NCI-H2227 (cell line): Measurements from ENCODE around the gene SGSM2.
"Not testable (repeated sequence)": the region's sequence is repeated elsewhere in the genome, so short reads cannot be mapped to it uniquely, and the experiment has no call there.

Experiments
- DNase-seq: peaks from one replicate; lab custom pipeline; 2025; ENCODE audit not compliant: unreplicated experiment; lab: John Stamatoyannopoulos, UW

SGSM2 gene

GRCh38 chr17:2336852-2337543, at the start of gene SGSM2:
Gene SGSM2, plus strand, starts transcription at chr17:2337501. Its CDS starts 188 bp downstream, at chr17:2337689.
- DNase-seq, result peak; percentile 68

- DNase-seq, result no peak
Measured at GRCh38 chr17:2289878-2290478, 47.3 kb upstream of the SGSM2 start.

- no peak for DNase-seq
Measured at GRCh38 chr17:2292100-2292499, 45.2 kb upstream of the SGSM2 start.

GRCh38 chr17:2295575-2295974, 41.7 kb upstream of the SGSM2 start:
- no peak for DNase-seq

GRCh38 chr17:2297023-2297422, 40.3 kb upstream of the SGSM2 start:
- no peak for DNase-seq

DNA sequence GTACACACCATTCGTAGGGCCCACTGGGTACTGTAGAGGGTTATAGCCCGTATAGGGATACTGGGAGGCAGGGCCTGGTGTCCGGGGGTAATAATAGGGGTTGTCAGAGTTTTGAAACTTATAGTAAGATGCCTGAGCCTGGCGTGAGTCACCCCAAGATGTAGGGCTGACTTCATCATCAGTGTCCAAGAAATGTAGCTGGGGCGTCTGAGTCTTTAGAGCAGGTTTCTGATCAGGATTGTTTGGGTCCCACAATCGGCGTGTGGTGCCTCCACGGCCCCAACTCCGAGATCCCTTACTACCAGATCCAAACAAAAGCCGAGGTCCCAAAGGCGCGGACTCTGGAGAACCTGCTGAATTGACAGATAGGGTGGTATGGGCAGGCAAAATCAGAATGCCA, 38.2 kb upstream of the SGSM2 start:
- DNase-seq, result no peak

- DNase-seq, result no peak
Measured at GRCh38 chr17:2299756-2300155, 37.5 kb upstream of the SGSM2 start.

DNA sequence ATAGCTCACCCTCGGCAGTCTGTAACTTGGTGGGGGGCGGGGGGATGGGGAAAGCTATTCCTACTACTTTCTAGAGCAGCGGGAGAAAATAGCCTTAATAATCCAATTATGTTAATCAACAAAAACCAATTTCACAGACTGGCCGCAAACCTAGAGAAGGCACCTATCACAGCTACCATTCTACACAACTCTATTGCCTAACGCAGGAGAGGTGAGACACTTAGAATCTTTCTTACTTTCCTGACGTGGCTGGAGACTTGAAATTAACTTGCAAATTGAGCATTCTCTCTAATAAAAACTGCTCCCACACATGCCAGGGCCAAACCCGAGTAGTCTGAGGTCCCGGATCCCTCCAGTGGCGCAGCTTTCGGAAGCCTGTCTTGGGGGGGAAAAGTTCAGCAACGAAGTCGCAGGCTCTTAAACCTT, 34.5 kb upstream of the SGSM2 start:
- DNase-seq, result no peak

DNA sequence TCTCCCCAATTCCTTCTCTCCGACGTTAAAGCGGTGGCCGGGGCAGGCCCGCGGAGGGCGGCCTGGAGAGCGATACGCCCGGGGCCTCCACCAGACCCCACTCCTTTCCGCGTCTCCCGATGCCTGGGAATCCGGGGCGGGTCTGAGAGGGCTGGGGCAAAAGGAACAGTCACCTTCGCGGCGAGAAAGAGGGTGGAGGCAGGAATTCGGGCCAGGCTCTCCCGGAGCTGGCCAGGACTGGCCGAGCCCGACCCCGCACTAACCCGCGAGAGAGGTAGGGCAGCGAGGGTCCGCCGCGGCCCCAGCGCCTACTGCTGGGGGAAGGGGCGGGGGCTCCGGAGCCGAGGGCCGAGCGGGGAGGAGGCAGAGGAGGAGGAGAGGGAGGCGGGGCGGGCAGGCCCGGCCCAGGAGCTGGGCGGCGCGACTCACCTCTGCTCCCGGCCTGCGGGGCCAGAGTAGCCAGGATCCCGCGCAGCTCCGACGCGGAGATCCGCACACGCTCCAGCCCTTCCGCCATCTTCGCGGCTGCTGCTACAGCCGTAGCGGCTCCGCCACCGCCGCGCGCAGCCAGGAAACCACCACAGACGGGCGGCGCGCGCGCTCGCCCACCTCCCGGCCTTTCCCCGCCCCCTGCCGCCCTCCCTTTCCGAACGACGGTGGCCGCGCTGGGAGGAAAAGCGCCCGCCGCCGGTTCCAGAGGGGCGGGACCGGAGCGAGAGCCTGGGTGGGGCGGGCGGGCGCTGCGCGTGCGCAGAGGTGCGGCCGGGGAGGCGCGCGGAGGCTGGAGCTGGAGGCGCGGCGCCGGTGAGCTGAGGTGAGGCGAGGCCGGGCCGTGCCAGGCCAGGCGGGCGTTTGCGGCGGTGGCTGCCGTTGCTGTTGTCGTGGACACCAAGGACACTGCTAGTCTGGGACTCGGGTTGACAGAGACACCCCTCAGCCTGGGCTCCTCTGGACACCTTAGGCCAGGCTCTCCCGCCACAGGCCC, 33.8 kb upstream of the SGSM2 start, which contains the start of the genes SMG6 and SRR:
Gene SMG6, minus strand, starts transcription at position 582 of the 985 bp plus-strand sequence. Its CDS starts 65 bp downstream, at position 517.
Gene SRR, plus strand, starts transcription at position 747 of the 985 bp plus-strand sequence. CDS start 11,611 bp downstream, outside the sequence.
- peak; percentile 93 for DNase-seq

DNA sequence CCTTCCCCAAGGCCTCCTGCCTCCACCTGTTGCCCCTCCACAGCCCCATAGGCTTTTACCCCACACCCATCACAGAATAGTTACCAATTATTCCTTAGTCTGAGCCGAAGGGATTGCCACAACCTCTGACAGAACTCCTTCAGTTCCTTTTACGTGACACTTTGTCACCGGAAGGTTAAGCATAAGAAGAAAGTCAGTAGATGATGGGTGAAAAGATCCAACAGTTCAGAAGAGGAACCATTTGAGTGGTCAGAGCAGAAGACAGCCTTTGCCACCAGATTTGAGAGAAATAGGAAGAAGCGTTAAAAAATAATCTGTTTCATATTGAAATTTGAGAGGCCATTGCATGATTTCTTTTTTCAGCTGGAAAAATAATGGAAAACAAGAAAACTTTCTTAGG, 32.4 kb upstream of the SGSM2 start:
- no peak for DNase-seq

DNA sequence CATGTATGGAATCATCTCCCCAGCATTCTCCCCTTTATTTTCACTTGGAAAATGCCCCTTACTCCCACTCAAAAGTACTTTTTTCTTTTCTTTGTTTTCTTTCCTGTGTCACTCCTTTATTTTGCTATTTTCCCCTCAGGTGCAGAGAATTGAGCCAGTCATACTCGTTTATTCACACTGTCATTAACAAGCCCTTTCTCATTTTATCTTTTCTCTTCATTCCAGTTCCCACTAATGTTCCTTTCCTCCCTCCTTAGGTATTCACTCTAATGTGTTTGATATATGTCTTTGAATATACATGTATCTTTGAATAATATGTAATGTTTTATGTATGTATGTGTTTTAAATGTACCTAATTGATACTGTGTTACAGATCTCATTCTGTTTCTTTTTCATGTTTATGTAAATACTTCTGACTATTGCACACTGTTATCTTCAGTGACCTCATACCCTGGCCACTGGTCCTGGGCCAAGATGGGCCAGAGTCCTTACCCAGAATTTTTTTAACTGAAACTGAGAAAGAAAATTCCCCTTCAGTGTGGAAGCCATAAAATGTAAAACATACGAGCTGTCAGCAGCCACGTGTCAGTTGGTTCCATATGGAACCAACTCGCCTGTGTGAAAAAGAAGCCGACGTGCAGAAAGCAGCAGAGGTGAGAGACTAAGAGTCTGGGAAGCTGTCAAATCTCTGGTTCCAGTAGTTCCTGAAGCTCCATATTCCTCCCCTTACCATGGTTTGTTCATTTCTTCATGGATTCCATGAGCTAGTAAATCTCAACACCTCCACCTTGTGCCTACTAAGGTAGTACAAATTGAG, 27.8 kb upstream of the SGSM2 start:
- no peak for DNase-seq

DNA sequence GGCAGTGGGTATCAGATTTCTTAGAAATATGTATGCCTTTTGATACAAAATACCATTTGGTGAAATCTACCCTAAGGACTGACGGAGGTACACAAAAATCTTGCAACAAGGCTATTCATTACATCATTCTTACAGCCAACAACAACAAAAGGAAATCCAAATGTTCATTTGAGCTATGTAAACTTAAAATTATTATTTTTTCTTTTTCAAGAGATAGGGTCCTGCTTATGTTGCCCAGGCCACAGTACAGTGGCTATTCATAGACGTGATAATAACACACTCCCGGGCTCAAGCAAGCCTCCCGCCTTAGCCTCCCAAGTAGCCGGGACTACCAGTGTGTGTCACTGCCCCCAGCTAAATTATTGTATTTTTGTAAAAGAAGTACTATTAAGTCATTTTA, 24.6 kb upstream of the SGSM2 start:
- no peak for DNase-seq

- DNase-seq, result not testable (repeated sequence)
Measured at GRCh38 chr17:2316916-2317205, 20.4 kb upstream of the SGSM2 start.

DNA sequence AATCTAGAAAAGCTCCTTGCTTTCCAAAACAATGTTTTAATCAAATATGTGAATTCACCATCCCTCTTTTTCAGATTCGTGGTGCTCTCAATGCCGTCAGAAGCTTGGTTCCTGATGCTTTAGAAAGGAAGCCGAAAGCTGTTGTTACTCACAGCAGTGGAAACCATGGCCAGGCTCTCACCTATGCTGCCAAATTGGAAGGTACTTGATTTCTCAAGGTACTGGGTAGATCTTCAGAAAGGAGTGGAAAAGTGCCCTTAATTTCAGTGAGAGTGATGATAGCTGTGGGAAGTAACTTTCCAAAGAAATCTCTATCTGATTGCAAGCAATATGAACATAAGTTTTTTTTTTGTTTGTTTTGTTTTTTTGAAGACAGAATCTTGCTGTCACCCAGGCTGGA, 19.5 kb upstream of the SGSM2 start:
- no peak for DNase-seq

GRCh38 chr17:2319051-2319450, 18.2 kb upstream of the SGSM2 start:
- no peak for DNase-seq

GRCh38 chr17:2321399-2321798, 15.9 kb upstream of the SGSM2 start:
- DNase-seq, result no peak

DNA sequence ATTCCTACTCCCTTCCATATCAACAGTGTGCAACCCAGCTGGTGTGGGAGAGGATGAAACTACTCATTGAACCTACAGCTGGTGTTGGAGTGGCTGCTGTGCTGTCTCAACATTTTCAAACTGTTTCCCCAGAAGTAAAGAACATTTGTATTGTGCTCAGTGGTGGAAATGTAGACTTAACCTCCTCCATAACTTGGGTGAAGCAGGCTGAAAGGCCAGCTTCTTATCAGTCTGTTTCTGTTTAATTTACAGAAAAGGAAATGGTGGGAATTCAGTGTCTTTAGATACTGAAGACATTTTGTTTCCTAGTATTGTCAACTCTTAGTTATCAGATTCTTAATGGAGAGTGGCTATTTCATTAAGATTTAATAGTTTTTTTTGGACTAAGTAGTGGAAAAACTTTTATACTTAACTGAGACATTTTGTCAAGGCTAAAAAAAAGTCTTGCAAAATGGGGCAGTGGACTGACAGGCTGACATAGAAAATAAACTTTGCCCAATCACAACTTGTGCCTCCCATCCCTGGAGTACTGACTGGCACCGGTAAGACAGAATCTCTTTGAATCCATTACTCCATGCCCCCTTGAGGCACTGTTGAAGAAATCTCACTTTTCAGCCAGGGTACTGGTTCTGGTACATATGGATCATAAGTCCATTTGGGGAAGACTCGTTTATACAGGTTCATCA, 13.5 kb upstream of the SGSM2 start:
- DNase-seq, result no peak

GRCh38 chr17:2331303-2331702, 6.0 kb upstream of the SGSM2 start:
- DNase-seq, result no peak

DNA sequence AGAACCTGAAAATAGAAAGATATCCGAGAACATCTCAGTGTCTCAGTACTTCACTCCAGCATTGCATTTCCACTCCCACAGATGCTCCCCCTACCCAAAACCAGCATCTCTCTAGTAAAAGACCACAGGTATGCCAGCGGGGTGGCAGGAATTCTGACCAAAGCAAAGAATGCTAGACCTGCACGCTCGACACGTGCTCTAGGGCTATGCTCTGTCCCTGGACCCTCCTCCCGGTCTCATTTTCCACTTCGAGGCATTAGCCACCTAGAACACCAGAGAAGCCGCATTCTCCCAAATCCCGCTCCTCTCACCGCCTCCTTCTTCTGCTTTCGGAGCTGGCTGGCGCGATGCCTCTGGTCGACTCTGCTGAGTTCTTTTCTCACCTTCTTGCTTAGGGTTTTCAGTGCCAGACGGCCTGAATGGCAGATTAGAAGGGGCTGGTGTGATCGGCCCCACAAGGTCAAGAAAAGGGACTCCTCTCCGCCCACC, 1.5 kb upstream of the SGSM2 start:
- no peak for DNase-seq

DNA sequence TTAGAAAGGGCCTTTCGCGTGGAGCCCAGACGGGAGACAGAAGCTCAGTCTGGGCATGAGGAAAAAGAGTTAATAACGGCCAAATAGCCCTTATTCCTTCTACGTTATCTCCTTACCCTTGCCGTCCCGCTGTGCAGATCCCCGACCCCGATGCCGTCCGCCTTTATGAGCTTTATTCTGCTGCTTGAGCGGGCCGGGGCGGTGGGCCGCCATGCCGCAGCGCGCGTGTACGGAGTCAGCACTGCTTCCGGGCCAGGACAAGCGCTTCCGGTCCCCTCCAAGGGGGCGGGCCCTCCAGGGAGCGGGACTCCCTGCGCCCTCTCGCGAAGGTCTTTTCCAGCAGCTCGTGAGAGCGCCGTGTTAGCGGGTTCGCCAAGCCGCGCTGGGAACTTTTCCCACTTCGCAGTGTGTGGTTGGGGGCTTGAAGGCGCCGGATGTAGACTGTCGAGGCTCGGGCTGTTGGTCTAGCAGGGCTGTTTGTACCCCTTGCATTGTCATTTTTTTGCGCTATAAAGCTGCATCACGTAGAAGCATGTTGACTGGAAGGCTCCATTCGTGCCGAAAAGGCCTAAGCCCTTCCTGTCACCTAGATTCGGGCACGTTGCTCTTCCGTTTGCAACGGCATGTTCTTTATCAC, 968 bp upstream of the SGSM2 start, which contains the start of gene TSR1:
Gene TSR1, minus strand, starts transcription at position 243 of the 637 bp plus-strand sequence. Its CDS starts 30 bp downstream, at position 213.
- peak; percentile 90 for DNase-seq
